A673 (cell line): ENCODE results near the gene ASB8. TPM values are rescaled to one million over a fixed set of nuclear protein-coding genes. Genes with fewer than 3 reads are reported as not detected.
"Not testable (repeated sequence)": the region's sequence is repeated elsewhere in the genome, so short reads cannot be mapped to it uniquely, and the experiment has no call there.

Experiments
- BruUV-seq: library from RNA; stranded (reverse); fragments of 400-500 nt; replicated peaks from 2 replicates; lab custom pipeline; 2021; lab: Mats Ljungman, UMichigan
- CTCF ChIA-PET: fragments of 300-600 bp; sonication (Branson Sonifier 250); formaldehyde crosslinking; loops from one replicate; lab custom pipeline; 2022; ENCODE audit warnings: antibody characterized with exemption; lab: Charles Lee
- POLR2A ChIA-PET: fragments of 300-600 bp; sonication (Branson Sonifier 250); formaldehyde crosslinking; loops from one replicate; lab custom pipeline; 2022; ENCODE audit warnings: antibody characterized with exemption; ENCODE audit not compliant: low non-redundant PET; lab: Charles Lee
- DNase-seq: peaks from one replicate; pipeline ENCODE4 v3.0.0-alpha.2; 2015; ENCODE audit warnings: low spot score
- H3K27ac ChIP-seq: fragments of 200-600 bp; sonication (generic); 2 replicates; pipeline ENCODE4 v1.5.1; 2016; ENCODE audit warnings: mixed run types, low read depth, mild to moderate bottlenecking, mixed read lengths, antibody characterized with exemption, low read length; ENCODE audit not compliant: poor library complexity, severe bottlenecking
- H3K27me3 ChIP-seq: fragments of 200-600 bp; sonication (generic); replicated peaks from 2 replicates; pipeline ENCODE4 v1.6.1; 2017; ENCODE audit warnings: mixed run types, low read depth, mild to moderate bottlenecking, mixed read lengths, antibody characterized with exemption, low read length; ENCODE audit not compliant: insufficient read depth, poor library complexity
- H3K36me3 ChIP-seq: fragments of 200-600 bp; sonication (generic); 2 replicates; pipeline ENCODE4 v1.6.1; 2016; ENCODE audit warnings: mixed run types, mild to moderate bottlenecking, mixed read lengths, antibody characterized with exemption, low read length; ENCODE audit not compliant: insufficient read depth, poor library complexity, severe bottlenecking
- H3K4me1 ChIP-seq: fragments of 200-600 bp; sonication (generic); 2 replicates; pipeline ENCODE4 v1.6.1; 2017; ENCODE audit warnings: mixed run types, mild to moderate bottlenecking, mixed read lengths, antibody characterized with exemption, low read length; ENCODE audit not compliant: insufficient read depth, poor library complexity, severe bottlenecking
- H3K4me3 ChIP-seq: fragments of 200-600 bp; sonication (generic); 2 replicates; pipeline ENCODE4 v1.5.1; 2016; ENCODE audit warnings: low read depth, mixed run types, mild to moderate bottlenecking, mixed read lengths, low read length; ENCODE audit not compliant: poor library complexity, severe bottlenecking
- H3K9me3 ChIP-seq: fragments of 200-600 bp; sonication (generic); 2 replicates; pipeline ENCODE4 v1.6.1; 2016; ENCODE audit warnings: mixed run types, low read depth, mild to moderate bottlenecking, mixed read lengths, antibody characterized with exemption, low read length; ENCODE audit not compliant: poor library complexity, severe bottlenecking
- EZH2 ChIP-seq: fragments of 200-600 bp; sonication (generic); IDR thresholded peaks from 2 replicates; pipeline ENCODE4 v1.6.1; 2017; ENCODE audit warnings: borderline replicate concordance, low read depth, mild to moderate bottlenecking, mixed read lengths, antibody characterized with exemption, low read length; ENCODE audit not compliant: poor library complexity, severe bottlenecking
- intact Hi-C: fragments of 100-400 bp; cut with micrococcal nuclease; formaldehyde crosslinking; loops from one replicate; pipeline ENCODE4 v1.10.0; 2022; ENCODE audit not compliant: unreplicated experiment
- total RNA-seq: library from RNA; stranded (reverse); gene quantifications from 2 replicates; pipeline ENCODE4 v1.2.3, GENCODE V29; 2021
- TF ChIP-seq, protein P1 (sequence below): fragments of 300-800, 200-600 bp; sonication (generic); conservative IDR thresholded peaks from 2 replicates; pipeline ENCODE4 v1.5.1; 2017; ENCODE audit warnings: low read depth, mild to moderate bottlenecking, antibody characterized with exemption, low read length, moderate library complexity, mixed read lengths

The ASB8 gene
- total RNA-seq, 1 experiment from 2014 or later, result 23.5 TPM

DNA sequence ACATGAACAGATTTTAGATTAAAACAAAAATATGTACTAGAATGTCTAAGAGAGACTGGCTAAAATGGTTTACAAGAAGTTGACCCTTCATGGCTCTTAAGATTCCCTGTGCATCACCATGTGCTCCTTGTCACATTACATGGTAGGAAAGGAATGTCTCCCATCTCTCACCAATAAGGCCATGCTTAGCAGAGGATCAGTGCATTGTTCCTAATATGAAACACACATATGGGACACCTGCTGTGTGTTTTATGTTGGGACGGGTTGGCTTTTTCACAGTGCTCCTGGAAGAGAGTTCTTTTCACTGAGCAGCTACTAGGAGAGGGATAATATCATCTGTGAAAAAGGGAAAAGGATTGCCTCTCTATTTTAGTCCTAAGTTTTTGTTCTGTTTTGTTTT lies 28.5 kb downstream of the ASB8 start:
- BruUV-seq, result no TSS peak
- POLR2A ChIA-PET, result interaction anchor here (0.6 kb wide), 1 partner anchor 451 kb away, joined by 3 read pairs; no protein-coding TSS in a partner anchor

DNA sequence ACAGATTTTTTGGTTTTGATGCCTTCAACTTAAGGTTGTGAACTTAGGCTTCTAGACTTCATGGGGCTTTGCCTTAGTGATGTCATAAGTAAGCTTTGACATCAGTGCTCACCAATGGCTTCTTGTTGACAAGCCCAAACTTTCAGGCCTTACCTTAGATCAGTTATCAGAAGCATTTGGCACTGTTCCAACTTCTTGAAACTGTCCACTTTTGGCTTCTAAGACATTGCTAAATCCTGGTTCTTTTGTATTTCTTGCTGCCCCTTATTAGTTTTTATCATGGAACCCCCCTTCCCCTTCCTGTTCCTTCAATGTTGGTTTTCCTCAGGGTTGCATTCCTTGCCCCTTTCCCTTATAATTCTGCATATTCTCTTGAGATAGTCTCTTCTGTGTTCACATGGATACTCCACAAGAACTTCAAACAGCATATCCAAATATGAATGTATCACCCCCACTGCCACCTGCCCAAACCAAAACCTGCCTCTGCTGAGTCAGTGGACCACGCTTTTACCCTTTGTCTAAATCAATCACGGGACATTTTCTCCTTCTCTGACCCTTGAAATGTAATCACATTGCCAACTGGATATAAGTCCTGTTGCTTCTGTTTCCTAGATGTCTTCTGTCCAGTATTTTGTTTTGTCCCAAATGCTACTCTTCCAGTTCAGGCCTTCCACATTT lies 30.2 kb downstream of the ASB8 start:
- ChIA-PET POLR2A (no interaction called here), CTCF (no interaction called here)
- BruUV-seq, result no TSS peak
- DNase-seq, result no peak
- intact Hi-C loops, result no loop called here
- H3K4me3 ChIP-seq, result no peak overlapping the region
- no peak overlapping the region for H3K27ac ChIP-seq
- H3K27me3 ChIP-seq, result no peaks in the 10 kb centered on the region
- H3K36me3 ChIP-seq, result peaks cover 77% of the 10 kb centered on the region
- H3K4me1 ChIP-seq, result peaks cover 2% of the 10 kb centered on the region
- TF ChIP-seq EZH2, result no peak
- TF ChIP-seq, protein P1, sequence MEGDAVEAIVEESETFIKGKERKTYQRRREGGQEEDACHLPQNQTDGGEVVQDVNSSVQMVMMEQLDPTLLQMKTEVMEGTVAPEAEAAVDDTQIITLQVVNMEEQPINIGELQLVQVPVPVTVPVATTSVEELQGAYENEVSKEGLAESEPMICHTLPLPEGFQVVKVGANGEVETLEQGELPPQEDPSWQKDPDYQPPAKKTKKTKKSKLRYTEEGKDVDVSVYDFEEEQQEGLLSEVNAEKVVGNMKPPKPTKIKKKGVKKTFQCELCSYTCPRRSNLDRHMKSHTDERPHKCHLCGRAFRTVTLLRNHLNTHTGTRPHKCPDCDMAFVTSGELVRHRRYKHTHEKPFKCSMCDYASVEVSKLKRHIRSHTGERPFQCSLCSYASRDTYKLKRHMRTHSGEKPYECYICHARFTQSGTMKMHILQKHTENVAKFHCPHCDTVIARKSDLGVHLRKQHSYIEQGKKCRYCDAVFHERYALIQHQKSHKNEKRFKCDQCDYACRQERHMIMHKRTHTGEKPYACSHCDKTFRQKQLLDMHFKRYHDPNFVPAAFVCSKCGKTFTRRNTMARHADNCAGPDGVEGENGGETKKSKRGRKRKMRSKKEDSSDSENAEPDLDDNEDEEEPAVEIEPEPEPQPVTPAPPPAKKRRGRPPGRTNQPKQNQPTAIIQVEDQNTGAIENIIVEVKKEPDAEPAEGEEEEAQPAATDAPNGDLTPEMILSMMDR, result no peak
- H3K9me3 ChIP-seq, result no peaks in the 10 kb centered on the region

More for the DNA sequence above, 28.5 kb downstream of the ASB8 start:
- Histone ChIP-seq H3K27ac (no peak overlapping the region), H3K9me3 (no peaks in the 10 kb centered on the region), H3K4me1 (no peaks in the 10 kb centered on the region), H3K4me3 (no peak overlapping the region), H3K27me3 (no peaks in the 10 kb centered on the region), H3K36me3 (peaks cover 81% of the 10 kb centered on the region)
- no peak for DNase-seq
- intact Hi-C loops, result no loop called here
- CTCF ChIA-PET, result no interaction called here
- TF ChIP-seq, protein P1, result no peak
- TF ChIP-seq EZH2, result no peak

DNA sequence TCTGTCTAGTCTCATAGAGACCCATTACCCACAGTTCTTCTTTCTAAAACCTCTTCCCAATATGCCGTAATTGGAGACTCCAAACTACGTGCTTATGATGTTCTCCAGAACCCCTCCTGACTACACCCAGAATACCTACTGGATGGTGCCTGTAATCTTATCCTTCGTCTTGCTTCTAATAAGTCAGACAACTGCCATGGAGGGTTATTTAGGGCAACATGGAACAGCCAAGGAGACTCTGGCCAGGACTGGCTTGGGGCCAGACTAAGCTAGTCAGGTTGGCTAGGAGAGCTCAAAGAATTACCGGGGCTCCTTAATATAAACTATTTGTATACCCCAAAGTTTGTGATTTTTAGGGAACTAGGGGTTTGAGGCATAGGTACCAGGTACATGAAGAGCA lies 31.3 kb downstream of the ASB8 start:
- intact Hi-C loops, result no loop called here
- BruUV-seq, result no TSS peak
- POLR2A ChIA-PET, result no interaction called here
- TF ChIP-seq, protein P1, result no peak
- no peak for TF ChIP-seq EZH2
- Histone ChIP-seq H3K4me1 (peaks cover 4% of the 10 kb centered on the region), H3K27me3 (no peaks in the 10 kb centered on the region), H3K9me3 (no peaks in the 10 kb centered on the region), H3K36me3 (peaks cover 68% of the 10 kb centered on the region), H3K27ac (no peak overlapping the region), H3K4me3 (no peak overlapping the region)
- no peak for DNase-seq
- CTCF ChIA-PET, result no interaction called here

DNA sequence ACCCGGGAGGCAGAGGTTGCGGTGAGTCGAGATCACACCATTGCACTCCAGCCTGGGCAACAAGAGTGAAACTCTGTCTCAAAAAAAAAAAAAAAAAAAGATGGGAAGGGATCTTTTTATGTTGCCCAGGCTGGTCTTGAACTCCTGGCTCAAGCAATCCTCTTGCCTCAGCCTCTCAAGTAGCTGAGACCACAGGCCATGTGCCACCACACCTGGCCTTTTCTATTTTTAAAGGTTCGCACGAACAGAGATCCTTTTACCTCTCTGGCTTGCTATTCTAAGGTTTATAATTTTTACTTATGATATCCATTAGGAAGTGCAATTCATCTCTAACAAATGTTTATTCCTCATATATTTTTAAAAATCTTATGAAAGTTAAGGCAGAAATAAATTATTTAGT lies 31.8 kb downstream of the ASB8 start:
- H3K4me3 ChIP-seq, BruUV-seq, H3K27ac ChIP-seq, H3K4me1 ChIP-seq, intact Hi-C loops, POLR2A ChIA-PET, H3K9me3 ChIP-seq, H3K27me3 ChIP-seq, DNase-seq, CTCF ChIA-PET: not testable (repeated sequence)
- H3K36me3 ChIP-seq, result peaks cover 63% of the 10 kb centered on the region
